ENCODE data around the gene TMEM273.

The TMEM273 gene

DNA sequence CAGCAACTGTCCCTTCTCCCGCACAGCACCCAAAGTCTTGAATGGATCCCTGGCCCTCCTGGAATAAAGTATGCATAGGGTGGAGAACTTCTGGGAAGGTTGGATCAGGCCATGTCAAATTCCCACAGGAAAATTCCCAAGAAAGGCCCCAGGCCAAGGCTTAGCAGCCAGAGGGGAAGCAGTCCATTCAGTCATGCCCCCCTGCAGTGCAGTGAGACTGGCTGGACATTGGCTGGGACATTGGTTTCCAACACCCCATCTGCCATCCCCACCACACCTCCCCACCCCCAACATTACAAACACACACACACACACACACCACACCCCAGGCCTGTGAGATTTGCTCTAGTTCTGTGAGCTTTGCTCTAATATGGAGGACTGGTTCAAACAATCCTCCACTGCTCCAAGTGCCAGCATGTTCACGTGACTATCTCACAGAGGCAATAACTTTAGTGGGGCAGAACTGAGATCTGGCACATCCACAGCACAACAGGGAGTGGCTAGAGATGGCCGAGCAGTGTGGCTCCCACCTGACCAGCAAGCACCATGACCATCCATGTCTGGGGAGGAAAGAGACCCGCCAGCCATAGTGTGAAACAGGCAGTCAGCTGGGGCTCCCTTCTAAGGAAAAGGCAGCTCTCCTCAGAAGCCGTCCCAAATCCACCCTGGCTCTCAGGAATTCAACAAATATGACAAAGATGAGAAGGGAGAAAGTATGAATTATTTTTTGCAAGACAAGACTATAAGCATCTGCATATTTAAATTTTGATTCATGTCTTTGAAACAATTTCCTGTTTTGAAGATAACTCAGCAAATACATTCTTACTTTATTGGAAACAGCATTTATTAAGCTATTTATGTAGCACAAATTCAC lies 47.6 kb downstream of the TMEM273 start:
- DNase-seq: no peak

DNA sequence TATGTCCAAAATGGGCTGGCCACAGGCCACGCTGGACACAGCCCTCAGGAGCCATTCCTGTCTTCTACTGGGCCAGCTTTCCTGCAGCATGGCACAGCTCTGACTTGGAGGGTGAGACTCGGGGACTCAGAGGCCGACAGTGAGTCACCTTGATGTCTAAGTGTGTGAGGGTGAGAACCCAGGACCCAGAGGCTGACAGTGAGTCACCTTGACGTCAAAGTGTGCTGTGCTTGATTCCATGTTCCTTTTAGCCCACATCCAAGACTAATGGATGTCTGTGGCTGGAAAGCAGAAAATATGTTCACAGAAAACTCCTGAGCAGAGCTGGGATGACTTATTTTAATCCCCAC lies 48.4 kb downstream of the TMEM273 start:
- no peak for DNase-seq

DNA sequence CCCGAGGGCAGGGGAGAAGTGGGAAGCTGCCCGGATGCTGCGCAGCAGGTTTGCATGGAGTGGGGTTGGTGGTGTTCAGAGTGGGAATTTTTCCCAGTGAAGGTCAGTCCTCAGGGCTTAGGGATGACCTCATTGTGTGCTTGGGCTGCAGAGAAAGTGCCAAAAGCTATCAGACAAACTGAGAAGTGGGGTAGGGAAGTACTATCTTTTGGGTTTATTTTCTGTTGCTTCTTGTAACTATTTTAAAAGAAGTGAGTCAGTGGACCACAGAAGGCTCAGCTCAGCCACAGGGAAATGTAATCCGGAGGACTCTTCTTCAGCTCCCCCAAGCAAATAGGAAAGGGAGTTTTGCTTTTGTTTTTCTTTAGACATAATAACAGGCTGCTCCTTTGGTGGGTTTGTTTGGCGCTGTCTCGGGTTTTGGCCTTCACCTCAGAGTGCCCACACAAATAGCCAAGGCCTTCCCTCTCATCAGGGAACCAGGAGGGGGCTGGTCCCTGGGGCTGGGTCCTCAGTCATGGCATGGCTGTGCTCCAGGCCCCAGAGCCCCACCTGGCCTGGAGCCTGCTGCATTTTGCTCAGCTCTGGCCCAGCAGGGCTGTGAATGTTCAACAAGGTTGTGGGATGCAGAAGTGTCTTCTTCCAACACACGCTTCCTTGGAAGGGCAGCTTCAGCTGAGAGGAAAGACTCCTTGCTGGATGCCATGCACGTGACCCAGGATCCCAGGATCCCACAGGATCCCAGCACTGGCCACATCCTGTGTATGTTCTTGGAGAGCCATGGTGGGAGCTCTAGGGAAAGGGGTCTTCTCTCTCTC lies 49.0 kb downstream of the TMEM273 start:
- DNase-seq: no peak

DNA sequence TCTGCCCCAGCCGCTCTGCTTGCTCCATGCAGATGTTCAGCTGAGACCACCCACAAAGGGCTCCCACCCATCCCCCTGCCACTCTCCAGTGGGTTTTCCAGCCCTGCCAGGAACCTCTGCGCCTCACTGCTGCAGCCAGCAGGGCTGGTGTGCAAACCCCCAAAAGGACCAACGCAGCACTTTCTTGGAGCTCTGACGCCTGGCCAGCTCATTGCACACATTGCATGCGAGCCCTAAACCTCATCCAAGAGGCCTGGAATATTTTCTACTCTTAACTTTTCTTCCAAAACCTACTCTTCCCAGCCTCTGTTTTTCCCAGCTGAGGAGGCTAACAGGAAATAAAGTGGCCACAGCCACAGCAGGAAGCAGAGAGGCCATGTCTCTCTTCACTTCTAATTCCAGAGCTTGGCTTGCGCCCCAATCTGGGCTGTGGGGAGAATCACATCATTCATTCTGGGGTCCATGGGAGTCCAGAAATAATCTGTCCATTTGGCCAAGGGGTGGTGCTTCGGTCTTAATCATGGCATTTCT lies 49.8 kb downstream of the TMEM273 start:
- no peak for DNase-seq

DNA sequence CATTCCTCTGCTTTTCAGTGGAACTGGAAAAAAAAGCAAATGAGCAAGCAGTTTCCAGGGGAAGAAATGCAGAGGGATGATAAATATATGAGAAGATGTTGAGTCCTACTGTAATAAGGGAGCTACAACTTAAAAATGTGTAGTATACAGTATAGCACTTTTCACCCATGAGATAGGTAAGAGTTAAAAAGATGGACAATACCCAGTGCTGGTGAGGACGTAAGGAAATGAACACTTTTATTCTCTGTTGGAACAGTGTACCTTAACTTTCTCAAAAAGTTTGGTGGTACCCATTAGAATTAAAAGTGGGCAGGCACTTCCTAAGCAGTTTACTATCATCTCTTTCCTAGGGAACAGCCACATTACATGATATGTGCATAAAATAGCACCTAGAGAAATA lies 51.7 kb downstream of the TMEM273 start:
- DNase-seq: no peak

DNA sequence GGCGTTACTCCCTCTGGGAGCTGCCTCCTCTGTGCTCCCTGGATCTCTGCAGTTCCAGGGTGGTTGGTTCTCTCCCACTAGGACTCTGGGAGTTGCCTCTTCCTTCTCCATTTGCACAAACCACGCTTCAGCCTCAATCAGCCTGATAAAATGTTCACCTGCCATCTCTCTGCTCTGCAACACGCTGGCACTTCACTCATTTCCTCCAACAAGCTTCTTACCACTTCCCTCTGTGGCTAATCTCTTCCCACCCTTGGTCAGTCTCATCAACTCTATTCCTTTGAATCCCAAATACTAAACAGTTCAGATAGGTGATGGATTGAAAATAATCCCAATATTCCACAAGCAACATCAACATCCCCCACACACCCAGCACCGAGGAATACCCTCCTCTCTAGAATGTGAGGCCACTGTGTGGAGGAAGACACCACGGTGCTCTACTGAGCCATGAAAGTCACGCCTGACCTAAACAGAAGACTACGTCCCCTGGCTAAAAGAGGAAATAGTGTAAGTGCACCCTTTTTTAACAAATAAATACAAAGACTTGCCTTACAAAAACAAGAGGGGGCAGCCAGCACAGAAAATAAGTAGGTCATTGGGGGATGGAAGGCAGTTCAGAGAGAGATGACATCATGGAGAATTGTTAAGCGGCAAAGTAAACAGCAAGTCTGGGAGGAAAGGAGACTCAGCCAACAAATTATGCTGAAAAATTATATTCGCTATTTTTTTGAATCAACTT lies 52.4 kb downstream of the TMEM273 start:
- DNase-seq: no peak

DNA sequence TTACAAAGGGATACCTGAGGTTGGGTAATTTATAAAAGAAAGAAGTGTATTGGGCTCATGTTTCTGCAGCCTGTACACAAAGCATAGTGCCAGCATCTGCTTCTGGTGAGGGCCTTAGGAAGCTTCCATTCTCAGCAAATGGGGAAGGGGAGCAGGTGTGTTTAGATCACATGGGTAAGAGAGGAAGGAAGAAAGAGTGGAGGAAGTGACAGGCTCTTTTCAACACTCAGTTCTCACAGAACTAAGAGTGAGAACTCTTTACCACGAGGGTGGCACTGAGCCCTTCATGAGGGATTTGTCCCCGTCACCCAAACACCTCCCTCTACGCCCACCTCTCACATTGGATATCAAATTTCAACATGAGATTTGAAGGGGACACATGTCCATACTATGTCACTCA lies 53.9 kb downstream of the TMEM273 start:
- DNase-seq: no peak

DNA sequence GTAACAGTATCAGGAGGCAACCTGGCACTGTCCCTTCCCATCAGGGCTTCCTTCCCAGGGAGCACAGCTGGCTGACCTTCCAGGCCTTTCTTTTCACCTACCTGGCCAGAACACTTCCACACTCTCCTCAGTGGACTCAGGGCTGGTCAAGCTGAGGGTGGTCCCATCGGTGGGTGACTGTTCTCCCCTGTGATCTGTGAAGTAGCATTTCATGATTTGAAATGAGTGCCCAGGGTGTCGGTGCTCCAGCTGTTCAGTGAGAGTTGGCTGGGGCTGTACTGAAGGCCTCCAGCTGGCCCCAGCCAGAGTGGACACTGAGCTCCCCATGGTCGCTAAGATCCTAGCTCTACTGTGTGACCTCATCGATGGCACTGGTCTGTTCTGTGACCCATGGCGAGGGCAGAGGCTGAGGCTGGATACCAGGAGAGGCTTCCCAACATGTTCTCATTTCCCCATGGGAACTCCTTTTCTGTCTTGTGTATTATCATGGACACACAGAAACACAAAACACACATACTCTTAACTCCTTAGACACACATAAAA lies 54.4 kb downstream of the TMEM273 start, which contains the start of gene FAM170B:
Gene FAM170B (minus strand): TSS at position 316 of the 543 bp plus-strand sequence. CDS start 103 bp downstream, at position 213.
- no peak for DNase-seq

DNA sequence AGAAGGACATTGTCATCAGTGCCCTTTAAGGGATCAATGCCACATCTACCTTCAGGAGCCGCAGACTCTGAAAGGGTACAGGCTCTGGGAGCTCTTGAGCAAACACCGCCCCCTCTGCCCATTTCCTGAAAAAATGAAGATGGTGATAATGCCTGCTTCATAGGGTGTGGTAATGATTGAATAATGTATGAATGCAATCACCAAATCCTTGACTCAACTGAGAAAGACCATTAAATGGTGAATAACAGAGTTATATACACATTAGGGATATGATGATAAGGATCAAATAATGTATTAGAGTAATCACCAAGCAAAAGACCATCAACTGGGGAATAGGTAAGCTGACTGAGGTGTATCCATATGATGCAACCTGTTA lies 55.8 kb downstream of the TMEM273 start:
- no peak for DNase-seq

DNA sequence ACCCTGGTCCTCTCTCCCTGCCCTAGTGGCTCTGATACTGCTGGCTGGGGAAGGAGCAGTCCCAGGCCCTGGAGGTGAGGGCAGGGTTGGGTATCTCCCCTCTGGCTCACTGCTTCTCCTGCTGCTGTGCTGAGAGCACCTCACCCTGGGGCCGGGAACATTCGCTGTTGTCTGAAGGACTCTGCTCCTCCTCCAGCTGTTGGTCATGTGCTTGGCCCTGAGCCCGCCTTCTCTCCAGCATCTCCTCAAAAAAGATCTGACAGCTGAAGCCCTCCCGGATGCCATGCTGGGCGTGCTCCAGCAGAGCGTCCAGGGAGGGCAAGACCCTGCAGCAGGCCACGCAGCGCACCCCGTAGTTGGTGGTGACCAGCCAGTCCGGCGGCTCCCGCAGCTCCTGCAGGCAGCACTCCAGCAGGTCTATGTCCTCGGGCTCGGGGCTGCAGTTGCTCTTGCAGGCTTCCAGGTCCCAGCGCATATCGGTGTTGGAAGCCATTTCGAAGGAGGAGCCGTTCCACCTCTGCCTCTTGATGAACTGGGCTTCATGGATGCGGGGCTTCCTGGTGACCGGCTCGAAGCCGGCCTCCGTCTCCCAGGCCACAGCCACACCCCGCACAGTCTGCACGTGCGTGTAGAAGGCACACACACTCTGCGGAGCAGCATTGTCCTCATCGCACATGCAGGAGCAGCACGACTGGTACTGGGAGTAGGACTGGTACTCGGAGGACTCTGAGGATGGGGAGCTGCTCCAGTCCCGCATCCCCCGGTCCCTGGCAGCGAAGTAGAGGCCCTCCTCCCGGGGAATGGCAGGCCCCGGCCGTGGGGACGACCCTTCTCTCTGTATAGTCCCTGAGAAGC lies 56.5 kb downstream of the TMEM273 start:
- DNase-seq: no peak

DNA sequence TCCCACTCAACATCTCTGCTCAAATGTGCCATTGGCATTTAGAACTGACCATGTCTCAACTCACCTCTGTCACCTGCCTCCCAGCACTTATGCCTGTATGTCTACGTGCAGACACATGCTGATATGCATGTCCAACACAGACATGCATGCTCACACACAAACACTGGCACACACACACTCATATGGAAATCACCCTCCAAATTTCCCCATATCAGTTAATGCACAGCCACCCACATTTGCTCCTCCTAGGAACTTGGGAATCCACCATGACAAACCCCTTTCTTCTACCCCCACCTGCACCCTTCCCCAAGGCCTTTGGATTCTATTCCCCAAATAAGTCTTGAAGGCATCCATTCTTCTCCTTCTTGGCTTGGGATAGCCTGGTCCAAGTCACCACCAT lies 58.8 kb downstream of the TMEM273 start:
- no peak for DNase-seq

DNA sequence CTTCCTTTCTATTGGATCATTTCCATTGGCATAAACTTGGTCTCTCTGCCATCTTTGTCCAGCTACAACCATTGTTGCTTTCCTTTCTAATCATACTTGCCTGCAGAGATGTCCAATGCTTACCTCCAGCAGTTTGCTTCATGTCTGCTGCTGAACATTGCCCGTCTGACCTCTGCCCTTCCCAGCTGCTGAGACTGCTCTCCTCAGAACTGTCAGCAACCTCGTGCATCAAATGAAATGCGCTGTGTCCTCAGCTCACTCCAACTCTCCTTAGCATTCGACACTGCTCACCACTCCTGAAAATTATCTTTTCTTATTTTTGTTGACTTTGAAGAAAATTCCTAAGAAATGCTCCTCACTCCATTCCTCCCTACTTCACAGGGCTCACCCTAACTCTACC lies 59.3 kb downstream of the TMEM273 start:
- no peak for DNase-seq

DNA sequence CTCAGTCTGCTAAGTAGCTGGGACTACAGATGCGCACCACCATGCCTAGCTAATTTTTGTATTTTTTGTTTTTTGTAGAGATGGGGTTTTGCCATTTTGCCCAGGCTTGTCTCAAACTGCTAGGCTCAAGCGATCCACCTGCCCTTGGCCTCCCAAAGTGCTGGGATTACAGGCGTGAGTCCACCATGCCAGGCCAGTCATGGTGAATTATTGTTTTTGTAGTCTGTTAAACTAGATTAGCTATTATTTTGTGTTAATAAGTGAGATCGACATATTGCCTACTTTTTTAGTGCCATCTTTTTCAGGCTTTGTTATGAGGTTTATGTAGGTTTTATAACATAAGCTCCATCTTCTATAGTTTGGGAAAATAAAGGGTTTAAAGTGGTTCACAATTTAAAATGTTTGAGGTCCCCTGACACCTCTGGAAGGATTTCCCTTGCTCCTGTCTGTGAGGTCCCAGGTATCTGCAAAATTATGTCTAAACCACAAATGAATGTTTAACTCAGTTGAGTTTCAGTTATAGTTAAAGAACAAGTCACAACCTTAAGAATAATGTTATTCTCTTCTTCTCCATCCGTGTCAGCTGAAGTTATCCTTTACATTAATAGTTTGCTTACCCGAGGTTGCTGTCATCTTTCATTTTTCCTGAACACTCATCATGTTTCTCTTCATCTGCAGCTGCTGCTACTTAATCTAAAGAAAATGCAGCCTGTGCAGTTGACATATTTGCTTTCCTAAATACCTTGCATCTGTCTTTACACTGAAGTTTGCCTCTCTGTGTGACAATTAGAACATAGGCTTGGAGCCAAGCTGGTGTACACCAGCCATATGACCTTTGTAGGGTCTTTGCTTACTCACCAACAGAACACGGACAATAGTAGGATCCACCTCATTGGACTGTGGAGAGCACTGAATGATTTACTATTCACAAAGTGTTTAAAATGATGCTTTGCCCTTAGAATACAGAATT lies 63.9 kb downstream of the TMEM273 start:
- DNase-seq: no peak

DNA sequence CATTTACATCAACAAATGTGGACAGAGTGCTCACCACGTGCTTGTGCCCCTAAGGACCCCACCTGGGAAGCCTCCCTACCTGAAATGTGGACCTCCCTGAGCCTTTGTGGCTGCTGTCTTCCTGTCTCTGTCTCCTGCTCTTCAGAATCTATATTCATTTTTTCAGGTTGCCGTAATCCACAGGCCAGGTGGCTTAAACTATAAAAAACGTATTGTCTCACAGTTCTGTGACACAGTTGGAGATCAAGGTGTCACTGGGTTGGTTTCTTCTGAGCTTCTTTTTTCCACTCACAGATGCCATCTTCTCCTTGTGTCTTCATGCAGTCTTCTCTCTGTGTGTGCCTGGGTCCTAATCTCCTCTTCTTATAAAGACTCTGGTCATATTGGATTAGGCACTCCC lies 67.3 kb downstream of the TMEM273 start:
- DNase-seq: no peak

DNA sequence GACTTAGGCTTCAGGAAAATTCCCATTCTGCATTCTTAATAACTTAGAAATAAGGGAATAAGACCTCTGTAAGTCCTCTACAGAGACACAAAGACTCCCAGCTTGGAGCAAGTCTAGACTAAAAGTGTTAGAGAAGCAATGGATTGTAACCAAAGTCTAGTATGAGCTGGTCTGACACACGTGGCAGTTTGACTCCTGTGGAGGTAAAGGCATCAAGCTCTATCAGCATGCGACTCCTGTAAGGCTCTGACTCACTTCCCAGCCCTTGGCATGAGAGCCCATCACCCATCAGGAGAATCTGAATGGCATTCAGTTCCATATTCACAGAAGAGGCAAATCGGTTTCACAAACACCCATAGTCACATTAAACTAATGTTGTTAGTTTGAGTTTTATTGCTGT lies 68.4 kb downstream of the TMEM273 start:
- DNase-seq: no peak

DNA sequence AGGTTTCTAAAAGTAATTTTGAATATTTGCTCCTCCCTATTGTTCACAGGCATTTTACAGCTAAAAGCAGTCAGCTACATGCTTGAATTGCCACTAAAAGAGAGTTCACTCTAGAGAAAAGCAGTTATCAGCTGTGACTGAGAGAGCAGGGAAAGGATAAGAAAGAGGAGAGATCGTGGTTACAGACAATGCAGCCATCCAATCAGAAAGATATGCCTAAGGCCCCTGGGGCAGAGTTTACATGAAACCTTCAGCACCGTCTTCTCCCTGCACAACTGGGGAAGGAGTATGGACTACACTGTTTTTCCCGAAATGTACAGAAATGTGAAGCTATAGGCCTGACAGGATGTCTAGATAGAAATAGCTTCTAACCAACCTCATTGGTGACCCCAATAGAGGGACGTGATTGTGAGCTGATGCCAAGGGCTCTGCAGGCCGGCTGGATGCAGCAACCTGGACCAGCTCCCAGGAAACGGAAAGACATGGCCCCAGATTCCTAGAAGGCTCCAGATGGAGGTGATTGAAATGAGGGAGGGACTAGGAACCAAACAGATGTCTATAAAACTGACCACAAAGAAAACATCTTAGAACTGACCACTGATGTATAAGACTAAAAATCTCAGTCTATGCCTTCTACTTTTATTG lies 69.6 kb downstream of the TMEM273 start:
- DNase-seq: no peak

DNA sequence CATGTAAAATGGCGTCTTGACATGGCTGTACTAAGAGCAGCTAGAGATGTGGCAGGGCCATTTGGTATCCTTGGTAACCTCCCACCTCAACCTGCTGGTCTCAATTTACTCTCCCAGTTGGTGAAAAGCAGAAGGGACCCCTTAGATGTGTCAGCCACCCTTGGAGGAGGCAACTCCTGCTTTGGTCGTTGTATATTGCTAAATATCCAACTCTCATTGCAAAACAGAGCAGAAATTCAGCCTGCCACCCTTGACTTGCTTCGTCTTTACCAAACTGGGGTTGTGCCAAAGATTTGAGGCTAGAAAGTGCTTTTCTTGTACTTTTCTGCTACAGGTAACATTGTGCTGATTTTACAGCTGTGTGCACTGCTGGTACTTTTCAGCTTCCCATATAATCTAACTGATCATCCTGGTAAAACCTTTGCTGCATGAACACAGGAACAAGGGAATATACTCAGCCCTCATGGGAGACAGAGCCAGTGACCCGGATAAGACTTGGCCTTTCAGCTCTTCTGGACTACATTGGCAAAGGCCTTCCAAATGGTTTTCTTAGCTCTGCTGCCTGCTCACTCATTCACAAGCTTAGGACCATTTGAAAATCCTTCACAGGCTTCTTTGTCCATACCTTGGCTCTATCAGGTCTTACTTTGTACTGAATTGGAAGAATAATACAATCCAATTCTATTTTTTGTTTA lies 70.7 kb downstream of the TMEM273 start:
- no peak for DNase-seq

DNA sequence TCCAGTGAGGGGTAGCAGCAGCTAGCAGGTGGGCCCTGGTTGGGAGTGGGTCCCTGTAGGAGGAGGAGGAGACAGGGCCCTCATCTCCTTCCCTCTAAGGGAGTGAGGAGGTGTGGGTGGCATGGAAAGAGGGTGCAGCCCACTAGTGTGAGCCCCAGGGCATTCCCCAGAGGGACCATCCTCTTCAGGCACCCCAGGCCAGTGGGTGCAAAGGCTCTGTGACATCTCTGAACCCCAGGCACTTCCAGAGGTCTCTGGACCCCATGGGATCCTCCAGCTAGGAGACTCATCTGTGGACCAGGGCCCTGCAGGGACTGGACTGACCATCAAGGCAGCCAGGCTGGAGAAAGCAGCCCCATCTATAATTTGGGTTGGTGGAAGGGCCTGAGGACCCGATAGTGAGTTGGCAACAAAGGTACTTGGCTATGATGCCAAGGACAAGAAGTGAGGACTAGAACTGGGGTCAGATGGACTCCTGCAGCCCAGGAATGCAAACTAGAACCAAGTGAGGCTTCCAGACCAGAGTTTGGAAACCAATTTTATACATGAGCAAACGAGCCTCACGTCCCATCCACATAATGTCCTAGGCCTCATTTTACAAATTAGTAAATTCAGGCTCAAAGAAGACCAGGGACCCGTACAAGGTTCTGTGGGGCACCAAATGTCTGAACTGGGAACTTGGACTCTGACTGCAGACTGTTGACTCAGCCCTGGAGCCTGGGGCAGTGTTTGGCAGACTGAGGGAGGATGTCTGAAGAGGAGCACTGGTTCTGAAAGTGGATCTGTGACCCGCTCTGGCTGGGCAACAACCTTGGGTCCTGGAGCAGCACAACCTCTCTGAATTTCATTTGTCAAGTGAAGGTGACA lies 71.4 kb downstream of the TMEM273 start:
- DNase-seq: no peak
